ENCODE results near the gene PID1. TPM values are rescaled to one million over a fixed set of nuclear protein-coding genes. Genes with fewer than 3 reads are reported as not detected.

PID1 gene
- total RNA-seq, 2 donors from 2014 or later: 13.0 to 13.8 TPM

GRCh38 chr2:229041691-229042090 lies 229.4 kb downstream of the PID1 start:
- intact Hi-C loops (cut with DNase I): no loop called here
- H3K4me3 ChIP-seq: no peak overlapping the region
- no peaks in the 10 kb centered on the region for H3K9me3 ChIP-seq
- ATAC-seq: no peak
- H3K27me3 ChIP-seq: no peaks in the 10 kb centered on the region
- H3K36me3 ChIP-seq (replicated peaks in 1 of 2; ENCODE audit: insufficient read depth in 1 of 2, low read depth in 2 of 2): no peaks in the 10 kb centered on the region
- no peak for DNase-seq
- WGBS, 2 donors: 71 to 75% methylated on average over 2 of the region's 2 CpGs
- H3K4me1 ChIP-seq: no peaks in the 10 kb centered on the region
- no peak overlapping the region for H3K27ac ChIP-seq
- TF ChIP-seq, protein P1, sequence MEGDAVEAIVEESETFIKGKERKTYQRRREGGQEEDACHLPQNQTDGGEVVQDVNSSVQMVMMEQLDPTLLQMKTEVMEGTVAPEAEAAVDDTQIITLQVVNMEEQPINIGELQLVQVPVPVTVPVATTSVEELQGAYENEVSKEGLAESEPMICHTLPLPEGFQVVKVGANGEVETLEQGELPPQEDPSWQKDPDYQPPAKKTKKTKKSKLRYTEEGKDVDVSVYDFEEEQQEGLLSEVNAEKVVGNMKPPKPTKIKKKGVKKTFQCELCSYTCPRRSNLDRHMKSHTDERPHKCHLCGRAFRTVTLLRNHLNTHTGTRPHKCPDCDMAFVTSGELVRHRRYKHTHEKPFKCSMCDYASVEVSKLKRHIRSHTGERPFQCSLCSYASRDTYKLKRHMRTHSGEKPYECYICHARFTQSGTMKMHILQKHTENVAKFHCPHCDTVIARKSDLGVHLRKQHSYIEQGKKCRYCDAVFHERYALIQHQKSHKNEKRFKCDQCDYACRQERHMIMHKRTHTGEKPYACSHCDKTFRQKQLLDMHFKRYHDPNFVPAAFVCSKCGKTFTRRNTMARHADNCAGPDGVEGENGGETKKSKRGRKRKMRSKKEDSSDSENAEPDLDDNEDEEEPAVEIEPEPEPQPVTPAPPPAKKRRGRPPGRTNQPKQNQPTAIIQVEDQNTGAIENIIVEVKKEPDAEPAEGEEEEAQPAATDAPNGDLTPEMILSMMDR (IDR thresholded peaks at IDR 0.05): no peak
- no peak for TF ChIP-seq POLR2A (IDR thresholded peaks at IDR 0.05)

DNA sequence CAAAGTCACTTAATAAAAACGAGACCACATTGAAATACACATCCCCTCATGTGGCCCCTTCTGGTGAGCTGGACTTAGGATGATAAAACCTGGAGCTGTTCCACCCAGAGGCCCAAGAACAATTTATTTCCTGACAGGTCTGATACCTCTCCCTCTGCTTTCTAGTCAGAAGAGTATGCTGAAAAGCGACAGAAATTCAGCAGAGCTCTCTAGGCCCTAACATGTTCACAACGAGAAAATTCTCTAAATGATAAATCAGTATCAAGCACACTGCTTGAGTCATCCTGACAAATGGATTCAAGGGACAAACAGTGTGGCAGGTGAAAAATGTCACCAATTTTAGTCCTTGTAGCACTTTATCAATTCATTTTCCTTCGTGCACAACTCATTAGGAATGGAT lies 233.5 kb downstream of the PID1 start:
- ATAC-seq: no peak
- no peaks in the 10 kb centered on the region for H3K9me3 ChIP-seq
- WGBS, 2 donors: 50 to 60% methylated on average over 4 of the region's 4 CpGs

DNA sequence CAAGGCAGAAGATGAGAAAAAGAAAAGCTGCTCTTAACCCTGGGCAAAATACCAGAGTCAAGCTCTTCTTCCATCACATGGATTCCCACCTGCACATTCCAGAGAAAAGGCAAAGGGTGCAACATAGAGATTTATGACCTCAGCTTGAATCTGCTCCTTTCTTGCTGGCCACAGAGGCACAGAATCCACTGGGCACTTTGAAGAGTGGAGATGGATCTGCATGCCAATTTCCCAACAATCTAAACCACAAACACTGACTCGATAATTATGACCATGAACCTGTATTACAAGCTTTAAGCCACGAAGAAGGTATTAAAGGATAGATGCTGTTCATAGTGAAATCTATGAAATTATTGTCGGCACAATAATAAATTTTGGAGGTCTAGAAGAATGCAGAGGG lies 237.3 kb downstream of the PID1 start:
- ATAC-seq: no peak
- Histone ChIP-seq H3K36me3 (replicated peaks in 1 of 2; ENCODE audit: insufficient read depth in 1 of 2, low read depth in 2 of 2) (no peaks in the 10 kb centered on the region), H3K27me3 (no peaks in the 10 kb centered on the region), H3K27ac (no peak overlapping the region), H3K4me1 (no peaks in the 10 kb centered on the region), H3K9me3 (no peaks in the 10 kb centered on the region), H3K4me3 (no peak overlapping the region)
- DNase-seq: no peak
- TF ChIP-seq, protein P1 (IDR thresholded peaks at IDR 0.05): no peak
- TF ChIP-seq POLR2A (IDR thresholded peaks at IDR 0.05): no peak
- intact Hi-C loops (cut with DNase I): no loop called here
- 72 to 79% methylated on average over 3 of the region's 3 CpGs for WGBS, 2 donors

More for the DNA sequence above, 233.5 kb downstream of the PID1 start:
- H3K27me3 ChIP-seq: no peaks in the 10 kb centered on the region
- DNase-seq: no peak
- intact Hi-C loops (cut with DNase I): no loop called here
- TF ChIP-seq, protein P1 (IDR thresholded peaks at IDR 0.05): no peak
- TF ChIP-seq POLR2A (IDR thresholded peaks at IDR 0.05): no peak
- no peak overlapping the region for H3K27ac ChIP-seq
- H3K4me3 ChIP-seq: no peak overlapping the region
- H3K4me1 ChIP-seq: no peaks in the 10 kb centered on the region
- H3K36me3 ChIP-seq (replicated peaks in 1 of 2; ENCODE audit: insufficient read depth in 1 of 2, low read depth in 2 of 2): no peaks in the 10 kb centered on the region

GRCh38 chr2:229032608-229033234 lies 238.4 kb downstream of the PID1 start:
- intact Hi-C loops (cut with DNase I): no loop called here
- TF ChIP-seq, protein P1 (IDR thresholded peaks at IDR 0.05): no peak
- no peak for TF ChIP-seq POLR2A (IDR thresholded peaks at IDR 0.05)
- Histone ChIP-seq H3K9me3 (no peaks in the 10 kb centered on the region), H3K4me1 (no peaks in the 10 kb centered on the region), H3K36me3 (replicated peaks in 1 of 2; ENCODE audit: insufficient read depth in 1 of 2, low read depth in 2 of 2) (no peaks in the 10 kb centered on the region), H3K27ac (no peak overlapping the region), H3K4me3 (no peak overlapping the region), H3K27me3 (no peaks in the 10 kb centered on the region)
- ATAC-seq: no peak
- DNase-seq: no peak
- 85 to 87% methylated on average over 9 of the region's 9 CpGs for WGBS, 2 donors

All from body of pancreas (tissue), 4 donors.